Skeletal muscle tissue (tissue), 4 donors: Measurements from ENCODE around the gene RAB25. TPM values are rescaled to one million over a fixed set of nuclear protein-coding genes. Genes with fewer than 3 reads are reported as not detected.

Experiments used
- H3K27ac ChIP-seq: one replicate; pipeline ENCODE4 v1.7.0; 2013; ENCODE audit warnings: mild to moderate bottlenecking, low read depth, low read length, inconsistent platforms
- H3K27me3 ChIP-seq, 3 donors: one replicate each; pipeline ENCODE4 v1.7.0; 2013; ENCODE audit warnings: low read length in 3 of 3; ENCODE audit not compliant: control insufficient read depth in 3 of 3, insufficient read depth in 3 of 3
- H3K36me3 ChIP-seq, 3 donors: one replicate each; pipeline ENCODE4 v1.7.0; 2013; ENCODE audit warnings: low read length in 3 of 3; ENCODE audit not compliant: control insufficient read depth in 3 of 3, insufficient read depth in 3 of 3
- H3K4me1 ChIP-seq, 3 donors: one replicate each; pipeline ENCODE4 v1.7.0; 2013; ENCODE audit warnings: low read length in 3 of 3, mild to moderate bottlenecking in 3 of 3; ENCODE audit not compliant: control insufficient read depth in 3 of 3, insufficient read depth in 3 of 3
- H3K4me3 ChIP-seq, 3 donors: one replicate each; pipeline ENCODE4 v1.7.0; 2013; ENCODE audit warnings: low read length in 3 of 3
- H3K9ac ChIP-seq, 3 donors: one replicate each; pipeline ENCODE4 v1.7.0; 2013; ENCODE audit warnings: low read length in 3 of 3, mild to moderate bottlenecking in 3 of 3, moderate library complexity in 2 of 3, low read depth in 1 of 3
- H3K9me3 ChIP-seq, 3 donors: one replicate each; pipeline ENCODE4 v1.7.0; 2013; ENCODE audit warnings: low read length in 3 of 3; ENCODE audit not compliant: control insufficient read depth in 3 of 3
- total RNA-seq: library from RNA; depleted of rRNA; stranded (reverse); fragments of >200 nt; gene quantifications from one replicate; pipeline ENCODE4 v1.2.3, GENCODE V29; 2014
- donor health status: Osteomylitis.

The RAB25 gene
- total RNA-seq, 1 donor from 2014 or later, result not detected

GRCh38 chr1:156083800-156084790, 23.1 kb downstream of the RAB25 start:
- no peaks in the 10 kb centered on the region for H3K27me3 ChIP-seq
- no peaks in the 10 kb centered on the region for H3K36me3 ChIP-seq
- peaks cover 5 to 8% (median 8%) of the 10 kb centered on the region in 3 donors for H3K4me1 ChIP-seq
- no peak overlapping the region for H3K9ac ChIP-seq
- no peak overlapping the region for H3K4me3 ChIP-seq
- H3K27ac ChIP-seq, result no peak overlapping the region
- no peaks in the 10 kb centered on the region for H3K9me3 ChIP-seq

- Histone ChIP-seq H3K9ac (no peak overlapping the region), H3K4me3 (no peak overlapping the region), H3K4me1 (peaks cover 7 to 13% (median 11%) of the 10 kb centered on the region in 3 donors), H3K36me3 (no peaks in the 10 kb centered on the region), H3K27me3 (no peaks in the 10 kb centered on the region), H3K27ac (no peak overlapping the region), H3K9me3 (no peaks in the 10 kb centered on the region)
These were observed 25.3 kb downstream of the RAB25 start for GRCh38 chr1:156086256-156086662.

GRCh38 chr1:156089704-156090103, 28.7 kb downstream of the RAB25 start:
- Histone ChIP-seq H3K27ac (no peak overlapping the region), H3K9me3 (no peaks in the 10 kb centered on the region), H3K36me3 (no peaks in the 10 kb centered on the region)

GRCh38 chr1:156090138-156090839, 29.3 kb downstream of the RAB25 start:
- H3K9me3 ChIP-seq, result no peaks in the 10 kb centered on the region
- no peak overlapping the region for H3K27ac ChIP-seq
- no peaks in the 10 kb centered on the region for H3K27me3 ChIP-seq
- no peak overlapping the region for H3K9ac ChIP-seq
- H3K4me3 ChIP-seq, result no peak overlapping the region
- H3K4me1 ChIP-seq, result peaks cover 3 to 7% (median 7%) of the 10 kb centered on the region in 3 donors
- no peaks in the 10 kb centered on the region for H3K36me3 ChIP-seq

More at GRCh38 chr1:156089704-156090103, 28.7 kb downstream of the RAB25 start:
- Histone ChIP-seq H3K27me3 (no peaks in the 10 kb centered on the region), H3K4me3 (no peak overlapping the region), H3K4me1 (peaks cover 3 to 7% (median 7%) of the 10 kb centered on the region in 3 donors), H3K9ac (peak overlapping the region in 1 of 3 donors; percentile 8)

GRCh38 chr1:156090840-156091188, 29.9 kb downstream of the RAB25 start:
- no peaks in the 10 kb centered on the region for H3K9me3 ChIP-seq
- no peaks in the 10 kb centered on the region for H3K27me3 ChIP-seq
- no peak overlapping the region for H3K4me3 ChIP-seq
- H3K4me1 ChIP-seq, result peaks cover 3 to 7% (median 7%) of the 10 kb centered on the region in 3 donors
- H3K27ac ChIP-seq, result no peak overlapping the region
- no peaks in the 10 kb centered on the region for H3K36me3 ChIP-seq
- no peak overlapping the region for H3K9ac ChIP-seq

DNA sequence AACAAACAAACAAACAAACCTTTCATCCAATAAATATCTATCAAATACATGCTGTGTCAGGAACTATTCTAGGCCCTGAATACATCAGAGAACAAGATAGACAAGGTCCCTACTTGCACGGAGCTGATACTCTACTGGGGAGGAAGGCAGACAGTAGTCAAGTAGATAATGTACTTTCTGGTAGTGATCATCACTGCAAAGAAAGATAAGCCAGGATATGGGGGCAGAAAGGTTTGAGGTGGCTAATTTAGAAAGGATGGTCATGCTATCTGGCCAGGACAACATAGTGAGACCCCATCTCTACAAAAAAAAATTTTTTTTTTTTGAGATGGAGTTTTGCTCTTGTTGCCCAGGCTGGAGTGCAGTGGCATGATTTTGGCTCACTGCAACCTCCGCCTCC, 30.6 kb downstream of the RAB25 start:
- Histone ChIP-seq H3K4me3 (no peak overlapping the region), H3K27ac (no peak overlapping the region), H3K9ac (no peak overlapping the region), H3K27me3 (no peaks in the 10 kb centered on the region), H3K36me3 (no peaks in the 10 kb centered on the region), H3K9me3 (no peaks in the 10 kb centered on the region), H3K4me1 (peaks cover 10 to 15% (median 11%) of the 10 kb centered on the region in 3 donors)

DNA sequence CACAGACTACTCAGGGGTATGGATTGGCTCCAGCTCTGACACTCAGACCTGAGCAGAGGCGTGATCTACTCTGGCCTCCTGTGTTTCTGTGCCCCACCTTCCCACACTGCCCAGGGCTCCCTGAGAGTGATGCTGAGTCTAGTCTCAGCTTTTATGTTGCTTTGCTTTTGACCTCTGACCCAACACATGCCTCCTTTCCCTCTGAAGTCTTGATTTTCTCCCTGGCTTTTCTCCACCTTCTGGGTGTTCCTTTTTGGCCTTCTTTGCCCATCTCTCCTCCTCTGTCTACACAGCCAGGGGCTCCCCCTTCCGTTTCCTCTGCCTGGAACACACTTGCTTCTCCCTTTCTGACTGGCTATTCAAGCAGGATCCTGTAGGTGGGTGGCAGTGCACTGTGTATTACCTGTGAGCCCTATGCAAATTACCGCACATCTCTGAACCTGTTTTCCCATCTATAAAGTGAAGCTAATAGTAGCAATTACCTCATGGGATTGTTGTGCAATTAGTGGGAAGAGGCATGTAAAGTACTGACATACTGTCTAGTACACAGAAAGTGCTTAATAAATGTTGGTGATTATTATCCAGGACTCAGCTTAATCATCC, 35.0 kb downstream of the RAB25 start:
- H3K27me3 ChIP-seq, result no peaks in the 10 kb centered on the region
- no peak overlapping the region for H3K4me3 ChIP-seq
- H3K4me1 ChIP-seq, result peaks cover 18 to 23% (median 19%) of the 10 kb centered on the region in 3 donors
- H3K27ac ChIP-seq, result peak overlapping the region; percentile 78
- no peaks in the 10 kb centered on the region for H3K36me3 ChIP-seq
- peak overlapping the region; percentile 3 to 66 (median 58) for H3K9ac ChIP-seq
- no peaks in the 10 kb centered on the region for H3K9me3 ChIP-seq

DNA sequence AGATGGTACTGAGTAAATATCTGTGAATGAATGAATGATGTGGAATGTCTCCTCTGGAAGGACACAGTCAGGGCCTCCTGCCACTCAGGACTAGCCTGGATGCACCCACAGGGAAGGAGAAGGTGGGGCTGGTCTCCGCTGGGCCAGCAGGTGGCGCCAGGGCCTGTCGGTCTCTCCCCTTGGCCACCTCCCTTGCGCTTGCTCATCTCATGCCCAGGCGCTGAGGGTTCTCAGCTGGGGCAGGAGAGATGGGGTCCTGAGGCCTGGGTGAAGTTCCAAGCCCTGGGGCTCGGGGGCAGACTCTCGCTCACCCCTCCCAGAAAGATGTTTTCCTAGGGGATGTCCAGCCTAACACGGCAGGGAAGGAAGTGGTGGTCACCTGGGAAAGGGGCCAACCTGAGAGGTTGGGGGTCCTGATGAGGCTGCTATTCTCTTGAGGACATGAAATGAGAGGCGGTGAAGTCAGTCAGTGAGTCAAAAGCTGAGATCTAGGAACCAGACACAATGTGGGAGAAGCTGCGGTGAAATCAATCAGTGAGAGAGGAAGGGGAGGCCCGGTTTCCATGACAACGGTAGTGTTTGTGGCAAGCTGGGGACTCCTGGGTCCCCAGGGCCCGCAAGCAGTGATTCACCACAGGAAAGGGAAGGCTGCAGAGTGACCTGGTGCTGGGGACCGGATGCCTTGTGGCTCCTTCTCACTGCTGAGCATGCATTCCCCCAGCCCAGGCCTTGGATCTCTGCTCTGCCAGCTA, 35.9 kb downstream of the RAB25 start:
- H3K27ac ChIP-seq, result peak overlapping the region; percentile 78

DNA sequence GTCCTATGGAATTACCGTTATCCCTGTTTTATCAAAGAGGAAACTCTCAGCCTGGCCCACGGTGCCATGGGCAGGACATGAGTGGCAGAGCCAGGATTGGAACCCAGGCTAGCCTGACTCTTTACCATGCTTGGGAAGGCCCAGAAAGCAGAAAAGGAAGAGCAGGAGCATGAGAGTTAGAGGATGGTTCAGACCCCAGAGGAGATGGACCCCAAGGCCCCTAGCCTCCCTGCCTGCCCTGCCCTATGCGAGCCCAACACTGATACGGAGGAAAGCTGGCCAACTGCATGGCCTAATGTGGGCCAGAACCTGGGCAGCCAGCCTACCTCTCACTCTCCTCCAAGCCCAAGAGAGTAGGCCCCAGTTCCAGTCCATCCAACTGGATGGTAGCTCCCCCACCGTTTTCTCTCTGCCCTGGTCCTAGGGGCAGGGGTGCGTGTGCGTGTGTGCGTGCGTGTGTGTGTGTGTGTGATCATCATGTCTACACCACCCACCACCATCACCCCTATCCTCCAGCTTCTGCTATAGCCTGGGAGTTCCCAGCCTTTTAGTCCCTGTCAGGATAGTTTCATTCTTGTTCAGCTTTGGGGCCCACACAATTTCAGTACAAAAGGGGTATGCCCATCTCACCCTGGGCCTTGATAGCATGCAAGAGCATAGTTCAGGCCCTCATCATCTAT, 36.7 kb downstream of the RAB25 start:
- Histone ChIP-seq H3K4me1 (peaks cover 25 to 30% (median 26%) of the 10 kb centered on the region in 3 donors), H3K27me3 (no peaks in the 10 kb centered on the region), H3K27ac (peak overlapping the region; percentile 78), H3K36me3 (no peaks in the 10 kb centered on the region), H3K4me3 (no peak overlapping the region), H3K9ac (peak overlapping the region; percentile 8 to 58 (median 21)), H3K9me3 (no peaks in the 10 kb centered on the region)

More for the DNA sequence above, 35.9 kb downstream of the RAB25 start:
- Histone ChIP-seq H3K4me3 (peak overlapping the region in 1 of 3 donors; percentile 45), H3K9ac (peak overlapping the region; percentile 44 to 66 (median 58)), H3K9me3 (no peaks in the 10 kb centered on the region), H3K27me3 (no peaks in the 10 kb centered on the region), H3K4me1 (peaks cover 18 to 23% (median 19%) of the 10 kb centered on the region in 3 donors), H3K36me3 (no peaks in the 10 kb centered on the region)
